ENCODE data around the gene GFER. TPM values are rescaled to one million over a fixed set of nuclear protein-coding genes. Genes with fewer than 3 reads are reported as not detected.
"Not testable (repeated sequence)": the region's sequence is repeated elsewhere in the genome, so short reads cannot be mapped to it uniquely, and the experiment has no call there.

The GFER gene
- total RNA-seq, 1 experiment from 2014 or later: 17.0 TPM

- H3K4me2 ChIP-seq (ENCODE audit: low read depth, low read length, poor library complexity, severe bottlenecking): no peak overlapping the region
- H2AFZ ChIP-seq (ENCODE audit: low read length): no peak overlapping the region
- no peaks in the 10 kb centered on the region for H3K27me3 ChIP-seq (ENCODE audit: low read length)
- no peak overlapping the region for H3K27ac ChIP-seq (ENCODE audit: low read length)
- H3K9me3 ChIP-seq (ENCODE audit: low read length): no peaks in the 10 kb centered on the region
- no peaks in the 10 kb centered on the region for H3K79me2 ChIP-seq (ENCODE audit: low read length)
- no peaks in the 10 kb centered on the region for H3K9me2 ChIP-seq (replicated peaks; ENCODE audit: insufficient read depth, low read length)
- no peak for DNase-seq
- H3K36me3 ChIP-seq (ENCODE audit: insufficient read depth, low read length): no peaks in the 10 kb centered on the region
- H3K4me3 ChIP-seq (ENCODE audit: low read length): no peak overlapping the region
- no peaks in the 10 kb centered on the region for H4K20me1 ChIP-seq (ENCODE audit: insufficient read depth, low read depth, low read length)
- no peak overlapping the region for H3K9ac ChIP-seq (ENCODE audit: low read length)
- no peaks in the 10 kb centered on the region for H3K4me1 ChIP-seq (ENCODE audit: low read length)
These were observed 48.5 kb downstream of the GFER start for GRCh38 chr16:2032285-2033056.

- Histone ChIP-seq H2AFZ (ENCODE audit: low read length) (no peak overlapping the region), H3K27me3 (ENCODE audit: low read length) (no peaks in the 10 kb centered on the region), H3K79me2 (ENCODE audit: low read length) (no peaks in the 10 kb centered on the region), H3K4me1 (ENCODE audit: low read length) (no peaks in the 10 kb centered on the region), H4K20me1 (ENCODE audit: insufficient read depth, low read depth, low read length) (no peaks in the 10 kb centered on the region), H3K4me2 (ENCODE audit: low read depth, low read length, poor library complexity, severe bottlenecking) (no peak overlapping the region), H3K4me3 (ENCODE audit: low read length) (no peak overlapping the region), H3K9me2 (replicated peaks; ENCODE audit: insufficient read depth, low read length) (no peaks in the 10 kb centered on the region), H3K36me3 (ENCODE audit: insufficient read depth, low read length) (no peaks in the 10 kb centered on the region), H3K27ac (ENCODE audit: low read length) (no peak overlapping the region), H3K9ac (ENCODE audit: low read length) (no peak overlapping the region), H3K9me3 (ENCODE audit: low read length) (no peaks in the 10 kb centered on the region)
- DNase-seq: no peak
These were observed 49.3 kb downstream of the GFER start for GRCh38 chr16:2033057-2033908.

GRCh38 chr16:2033909-2034695 is 50.1 kb downstream of the GFER start:
- not testable (repeated sequence) for H2AFZ ChIP-seq (ENCODE audit: low read length); H3K9me2 ChIP-seq (replicated peaks; ENCODE audit: insufficient read depth, low read length); H4K20me1 ChIP-seq (ENCODE audit: insufficient read depth, low read depth, low read length); H3K79me2 ChIP-seq (ENCODE audit: low read length); DNase-seq; H3K9ac ChIP-seq (ENCODE audit: low read length); H3K4me2 ChIP-seq (ENCODE audit: low read depth, low read length, poor library complexity, severe bottlenecking); H3K4me1 ChIP-seq (ENCODE audit: low read length); H3K4me3 ChIP-seq (ENCODE audit: low read length); H3K36me3 ChIP-seq (ENCODE audit: insufficient read depth, low read length); H3K9me3 ChIP-seq (ENCODE audit: low read length); H3K27me3 ChIP-seq (ENCODE audit: low read length); H3K27ac ChIP-seq (ENCODE audit: low read length)

GRCh38 chr16:2034696-2035430 is 50.9 kb downstream of the GFER start:
- Histone ChIP-seq H3K4me2 (ENCODE audit: low read depth, low read length, poor library complexity, severe bottlenecking) (no peak overlapping the region), H2AFZ (ENCODE audit: low read length) (no peak overlapping the region)
- no peak for DNase-seq

GRCh38 chr16:2035431-2036199 is 51.6 kb downstream of the GFER start:
- Histone ChIP-seq H2AFZ (ENCODE audit: low read length) (no peak overlapping the region), H3K27me3 (ENCODE audit: low read length) (no peaks in the 10 kb centered on the region), H3K9me2 (replicated peaks; ENCODE audit: insufficient read depth, low read length) (no peaks in the 10 kb centered on the region), H3K27ac (ENCODE audit: low read length) (no peak overlapping the region), H3K9me3 (ENCODE audit: low read length) (no peaks in the 10 kb centered on the region), H3K79me2 (ENCODE audit: low read length) (no peaks in the 10 kb centered on the region), H4K20me1 (ENCODE audit: insufficient read depth, low read depth, low read length) (no peaks in the 10 kb centered on the region), H3K4me2 (ENCODE audit: low read depth, low read length, poor library complexity, severe bottlenecking) (no peak overlapping the region), H3K9ac (ENCODE audit: low read length) (no peak overlapping the region), H3K4me3 (ENCODE audit: low read length) (no peak overlapping the region), H3K36me3 (ENCODE audit: insufficient read depth, low read length) (no peaks in the 10 kb centered on the region), H3K4me1 (ENCODE audit: low read length) (no peaks in the 10 kb centered on the region)
- no peak for DNase-seq

More at GRCh38 chr16:2034696-2035430, 50.9 kb downstream of the GFER start:
- Histone ChIP-seq H3K4me3 (ENCODE audit: low read length) (no peak overlapping the region), H3K36me3 (ENCODE audit: insufficient read depth, low read length) (no peaks in the 10 kb centered on the region), H3K4me1 (ENCODE audit: low read length) (no peaks in the 10 kb centered on the region), H3K27ac (ENCODE audit: low read length) (no peak overlapping the region), H3K27me3 (ENCODE audit: low read length) (no peaks in the 10 kb centered on the region), H3K9me3 (ENCODE audit: low read length) (no peaks in the 10 kb centered on the region), H3K79me2 (ENCODE audit: low read length) (no peaks in the 10 kb centered on the region), H3K9ac (ENCODE audit: low read length) (no peak overlapping the region), H4K20me1 (ENCODE audit: insufficient read depth, low read depth, low read length) (no peaks in the 10 kb centered on the region), H3K9me2 (replicated peaks; ENCODE audit: insufficient read depth, low read length) (no peaks in the 10 kb centered on the region)

GRCh38 chr16:2036200-2036966 is 52.4 kb downstream of the GFER start:
- Histone ChIP-seq H4K20me1 (ENCODE audit: insufficient read depth, low read depth, low read length) (no peaks in the 10 kb centered on the region), H3K4me3 (ENCODE audit: low read length) (no peak overlapping the region), H3K9ac (ENCODE audit: low read length) (no peak overlapping the region), H2AFZ (ENCODE audit: low read length) (no peak overlapping the region), H3K36me3 (ENCODE audit: insufficient read depth, low read length) (no peaks in the 10 kb centered on the region), H3K9me2 (replicated peaks; ENCODE audit: insufficient read depth, low read length) (no peaks in the 10 kb centered on the region), H3K27ac (ENCODE audit: low read length) (no peak overlapping the region), H3K9me3 (ENCODE audit: low read length) (no peaks in the 10 kb centered on the region), H3K27me3 (ENCODE audit: low read length) (no peaks in the 10 kb centered on the region), H3K79me2 (ENCODE audit: low read length) (no peaks in the 10 kb centered on the region), H3K4me1 (ENCODE audit: low read length) (no peaks in the 10 kb centered on the region), H3K4me2 (ENCODE audit: low read depth, low read length, poor library complexity, severe bottlenecking) (no peak overlapping the region)
- DNase-seq: no peak

- no peak overlapping the region for H2AFZ ChIP-seq (ENCODE audit: low read length)
- H3K27me3 ChIP-seq (ENCODE audit: low read length): no peaks in the 10 kb centered on the region
- no peaks in the 10 kb centered on the region for H4K20me1 ChIP-seq (ENCODE audit: insufficient read depth, low read depth, low read length)
- no peak for DNase-seq
- H3K4me3 ChIP-seq (ENCODE audit: low read length): no peak overlapping the region
- no peaks in the 10 kb centered on the region for H3K79me2 ChIP-seq (ENCODE audit: low read length)
- no peaks in the 10 kb centered on the region for H3K36me3 ChIP-seq (ENCODE audit: insufficient read depth, low read length)
- H3K27ac ChIP-seq (ENCODE audit: low read length): no peak overlapping the region
- H3K9me3 ChIP-seq (ENCODE audit: low read length): no peaks in the 10 kb centered on the region
- no peak overlapping the region for H3K4me2 ChIP-seq (ENCODE audit: low read depth, low read length, poor library complexity, severe bottlenecking)
- H3K4me1 ChIP-seq (ENCODE audit: low read length): no peaks in the 10 kb centered on the region
- H3K9ac ChIP-seq (ENCODE audit: low read length): no peak overlapping the region
- H3K9me2 ChIP-seq (replicated peaks; ENCODE audit: insufficient read depth, low read length): no peaks in the 10 kb centered on the region
These were observed 53.1 kb downstream of the GFER start for GRCh38 chr16:2037115-2037514.

Measured in Karpas-422 (cell line).